ENCODE results near the gene KRTAP5-10. TPM values are rescaled to one million over a fixed set of nuclear protein-coding genes. Genes with fewer than 3 reads are reported as not detected.
"Not testable (repeated sequence)": the region's sequence is repeated elsewhere in the genome, so short reads cannot be mapped to it uniquely, and the experiment has no call there.

Gene KRTAP5-10
- total RNA-seq, 1 donor from 2014 or later = not detected

DNA sequence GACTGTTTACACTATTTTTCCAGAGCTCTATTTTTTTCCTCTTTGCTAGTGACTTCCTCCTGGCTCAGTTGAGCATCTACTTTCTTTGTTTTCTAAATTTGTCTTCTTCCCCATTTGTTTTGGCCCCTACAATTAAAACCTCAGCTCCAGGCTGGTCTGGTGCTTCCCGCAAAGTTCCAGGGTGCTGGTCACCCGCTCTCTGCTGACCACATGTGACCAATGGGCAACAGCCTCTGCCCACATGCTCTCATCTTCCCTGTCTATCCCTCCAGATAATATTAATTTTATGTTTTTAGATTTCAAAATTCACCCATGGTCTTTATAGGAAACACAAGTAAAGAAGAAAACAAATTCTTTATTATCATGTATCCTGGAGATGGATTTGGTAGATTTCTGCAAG, 17.6 kb downstream of the KRTAP5-10 start:
- H3K36me3 Mint-ChIP-seq (ENCODE audit: low read depth); H3K27ac Mint-ChIP-seq; H3K4me1 Mint-ChIP-seq (ENCODE audit: low read depth); H3K27me3 Mint-ChIP-seq (ENCODE audit: low read depth); DNase-seq (ENCODE audit: low spot score); intact Hi-C loops (cut with micrococcal nuclease); H3K4me3 Mint-ChIP-seq (ENCODE audit: low read depth); H3K9me3 Mint-ChIP-seq: not testable (repeated sequence)

GRCh38 chr11:71585673-71586072, 20.3 kb downstream of the KRTAP5-10 start:
- H3K27ac Mint-ChIP-seq; H3K4me1 Mint-ChIP-seq (ENCODE audit: low read depth); H3K9me3 Mint-ChIP-seq; H3K36me3 Mint-ChIP-seq (ENCODE audit: low read depth); H3K4me3 Mint-ChIP-seq (ENCODE audit: low read depth); H3K27me3 Mint-ChIP-seq (ENCODE audit: low read depth); DNase-seq (ENCODE audit: low spot score); intact Hi-C loops (cut with micrococcal nuclease): not testable (repeated sequence)

DNA sequence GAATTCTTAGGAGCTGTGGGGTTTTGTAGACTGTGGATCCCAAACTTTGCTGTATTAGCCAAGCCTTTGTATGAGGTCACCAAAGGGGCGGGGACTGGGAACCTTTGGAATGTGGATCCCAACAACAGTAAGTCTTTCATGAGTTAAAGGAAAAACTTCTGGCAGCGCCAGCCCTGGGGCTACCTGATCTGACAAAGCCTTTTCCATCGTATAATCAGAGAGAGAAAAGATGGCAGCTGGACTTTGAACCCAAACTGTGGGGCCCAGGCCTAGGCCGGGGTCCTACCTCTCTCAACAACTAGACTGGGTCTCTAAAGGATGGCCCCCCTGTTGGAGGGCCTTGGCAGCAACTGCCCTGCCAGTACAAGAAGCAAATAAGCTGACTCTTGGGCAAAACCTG, 23.0 kb downstream of the KRTAP5-10 start:
- H3K27me3 Mint-ChIP-seq (ENCODE audit: low read depth); DNase-seq (ENCODE audit: low spot score); H3K4me1 Mint-ChIP-seq (ENCODE audit: low read depth); H3K36me3 Mint-ChIP-seq (ENCODE audit: low read depth); H3K9me3 Mint-ChIP-seq; H3K4me3 Mint-ChIP-seq (ENCODE audit: low read depth); intact Hi-C loops (cut with micrococcal nuclease); H3K27ac Mint-ChIP-seq: not testable (repeated sequence)

GRCh38 chr11:71588822-71589545, 23.6 kb downstream of the KRTAP5-10 start:
- H3K4me3 Mint-ChIP-seq (ENCODE audit: low read depth); H3K4me1 Mint-ChIP-seq (ENCODE audit: low read depth); H3K27ac Mint-ChIP-seq; H3K9me3 Mint-ChIP-seq; H3K27me3 Mint-ChIP-seq (ENCODE audit: low read depth); intact Hi-C loops (cut with micrococcal nuclease); H3K36me3 Mint-ChIP-seq (ENCODE audit: low read depth): not testable (repeated sequence)
- DNase-seq (ENCODE audit: low spot score) = peak; percentile 27

GRCh38 chr11:71589546-71589920, 24.2 kb downstream of the KRTAP5-10 start:
- H3K4me1 Mint-ChIP-seq (ENCODE audit: low read depth); H3K9me3 Mint-ChIP-seq; H3K27ac Mint-ChIP-seq; intact Hi-C loops (cut with micrococcal nuclease); H3K36me3 Mint-ChIP-seq (ENCODE audit: low read depth); H3K27me3 Mint-ChIP-seq (ENCODE audit: low read depth); H3K4me3 Mint-ChIP-seq (ENCODE audit: low read depth); DNase-seq (ENCODE audit: low spot score): not testable (repeated sequence)

- H3K27me3 Mint-ChIP-seq (ENCODE audit: low read depth) = peaks cover 15% of the 10 kb centered on the region
- intact Hi-C loops (cut with micrococcal nuclease); H3K27ac Mint-ChIP-seq; H3K9me3 Mint-ChIP-seq; DNase-seq (ENCODE audit: low spot score); H3K4me1 Mint-ChIP-seq (ENCODE audit: low read depth); H3K36me3 Mint-ChIP-seq (ENCODE audit: low read depth); H3K4me3 Mint-ChIP-seq (ENCODE audit: low read depth): not testable (repeated sequence)
Measured at GRCh38 chr11:71603221-71603620, 37.9 kb downstream of the KRTAP5-10 start.

DNA sequence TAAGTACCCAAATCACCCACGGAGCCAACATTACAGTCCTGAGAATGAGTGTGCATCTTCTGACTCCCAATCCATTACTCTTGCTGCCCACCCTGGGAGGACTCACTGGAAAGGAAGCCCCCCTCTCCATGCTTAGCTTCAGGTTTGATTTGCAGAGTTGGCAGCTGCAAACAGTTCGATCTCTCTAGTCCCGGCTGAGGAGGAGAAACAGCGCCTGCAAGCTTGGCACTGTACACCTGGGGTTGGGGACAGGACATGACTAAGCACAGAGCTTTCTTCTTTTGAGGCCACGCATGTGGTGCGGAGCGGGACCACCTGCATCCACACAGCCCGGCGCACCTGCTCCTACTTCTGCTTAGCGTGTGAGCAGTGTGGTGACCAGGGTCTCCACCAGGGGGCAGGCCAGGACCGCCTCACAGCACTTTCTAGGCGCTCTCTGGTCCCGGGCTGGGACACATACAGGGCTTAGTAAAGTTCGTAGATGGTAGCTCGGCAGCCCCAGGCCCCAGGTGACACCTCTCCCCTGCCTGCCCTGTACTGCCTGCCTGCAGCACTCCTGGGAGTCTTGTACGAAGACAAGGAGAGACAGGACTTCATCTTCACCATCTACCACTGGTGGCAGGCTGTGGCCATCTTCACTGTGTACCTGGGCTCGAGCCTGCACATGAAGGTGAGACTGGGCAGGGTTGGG, 39.6 kb downstream of the KRTAP5-10 start:
- DNase-seq (ENCODE audit: low spot score); H3K27ac Mint-ChIP-seq; H3K4me1 Mint-ChIP-seq (ENCODE audit: low read depth); H3K36me3 Mint-ChIP-seq (ENCODE audit: low read depth); H3K9me3 Mint-ChIP-seq; H3K4me3 Mint-ChIP-seq (ENCODE audit: low read depth); intact Hi-C loops (cut with micrococcal nuclease): not testable (repeated sequence)
- H3K27me3 Mint-ChIP-seq (ENCODE audit: low read depth) = peaks cover 23% of the 10 kb centered on the region

DNA sequence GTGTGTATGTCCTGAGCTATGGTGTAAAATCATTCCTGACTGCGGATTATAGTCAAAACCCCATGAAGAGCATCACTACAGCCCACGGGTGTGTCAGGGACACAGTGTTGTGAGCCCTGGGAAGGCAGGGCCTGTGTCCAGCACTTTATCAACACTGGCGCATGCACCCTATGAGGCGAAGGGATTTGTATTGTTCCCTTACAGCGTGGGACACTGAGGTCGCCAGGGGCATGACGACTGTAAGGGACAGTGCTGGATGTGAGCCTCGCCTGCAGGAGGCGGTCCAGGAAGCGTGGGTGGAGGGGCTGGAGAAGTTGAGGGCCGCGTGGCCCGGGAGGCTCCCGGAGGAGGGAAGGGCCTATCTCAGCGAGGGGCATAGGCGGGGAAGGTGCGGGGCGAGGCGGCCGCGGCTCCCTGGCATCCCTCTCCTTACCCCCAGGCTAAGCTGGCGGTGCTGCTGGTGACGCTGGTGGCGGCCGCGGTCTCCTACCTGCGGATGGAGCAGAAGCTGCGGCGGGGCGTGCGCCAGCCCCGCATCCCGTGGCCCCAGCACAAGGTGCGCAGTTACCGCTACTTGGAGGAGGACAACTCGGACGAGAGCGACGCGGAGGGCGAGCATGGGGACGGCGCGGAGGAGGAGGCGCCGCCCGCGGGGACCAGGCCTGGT, 41.6 kb downstream of the KRTAP5-10 start:
- peaks cover 23% of the 10 kb centered on the region for H3K27me3 Mint-ChIP-seq (ENCODE audit: low read depth)
- H3K9me3 Mint-ChIP-seq; H3K4me3 Mint-ChIP-seq (ENCODE audit: low read depth); H3K36me3 Mint-ChIP-seq (ENCODE audit: low read depth); DNase-seq (ENCODE audit: low spot score); H3K27ac Mint-ChIP-seq; intact Hi-C loops (cut with micrococcal nuclease); H3K4me1 Mint-ChIP-seq (ENCODE audit: low read depth): not testable (repeated sequence)

DNA sequence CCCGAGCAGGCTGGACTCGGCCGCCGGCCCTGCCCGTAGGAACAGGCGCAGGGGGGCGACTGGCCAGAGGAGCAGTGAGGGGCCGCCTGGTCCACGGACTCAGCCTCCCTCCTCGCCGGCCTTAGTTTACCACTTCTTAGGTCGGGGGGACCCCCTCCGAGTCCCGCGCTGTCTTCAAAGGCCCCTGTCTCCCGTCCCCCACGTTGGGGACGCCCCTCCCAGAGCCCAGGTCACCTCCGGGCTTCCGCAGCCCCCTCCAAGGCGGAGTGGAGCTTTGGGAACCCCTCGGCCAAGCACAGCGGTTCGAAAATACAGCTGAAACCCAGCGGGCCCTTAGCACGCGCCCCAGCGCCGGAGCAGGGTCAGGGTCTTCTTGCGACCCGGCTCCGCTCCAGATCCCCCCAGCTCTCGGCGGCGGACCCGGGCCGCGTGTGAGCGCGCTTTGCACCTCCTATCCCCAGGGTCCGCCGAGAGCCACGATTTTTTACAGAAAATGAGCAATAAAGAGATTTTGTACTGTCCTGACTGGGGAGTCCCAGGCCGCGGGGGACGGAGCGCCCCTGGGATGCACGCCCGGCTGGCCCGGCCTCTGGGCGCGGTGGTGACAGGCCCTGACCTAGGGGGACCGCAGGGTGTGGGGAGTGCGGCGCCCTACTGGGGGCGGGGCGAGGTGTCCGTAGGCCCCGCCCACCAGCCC, 42.3 kb downstream of the KRTAP5-10 start:
- H3K9me3 Mint-ChIP-seq; H3K27ac Mint-ChIP-seq; H3K4me1 Mint-ChIP-seq (ENCODE audit: low read depth); intact Hi-C loops (cut with micrococcal nuclease); H3K4me3 Mint-ChIP-seq (ENCODE audit: low read depth); DNase-seq (ENCODE audit: low spot score); H3K36me3 Mint-ChIP-seq (ENCODE audit: low read depth): not testable (repeated sequence)
- peaks cover 23% of the 10 kb centered on the region for H3K27me3 Mint-ChIP-seq (ENCODE audit: low read depth)

DNA sequence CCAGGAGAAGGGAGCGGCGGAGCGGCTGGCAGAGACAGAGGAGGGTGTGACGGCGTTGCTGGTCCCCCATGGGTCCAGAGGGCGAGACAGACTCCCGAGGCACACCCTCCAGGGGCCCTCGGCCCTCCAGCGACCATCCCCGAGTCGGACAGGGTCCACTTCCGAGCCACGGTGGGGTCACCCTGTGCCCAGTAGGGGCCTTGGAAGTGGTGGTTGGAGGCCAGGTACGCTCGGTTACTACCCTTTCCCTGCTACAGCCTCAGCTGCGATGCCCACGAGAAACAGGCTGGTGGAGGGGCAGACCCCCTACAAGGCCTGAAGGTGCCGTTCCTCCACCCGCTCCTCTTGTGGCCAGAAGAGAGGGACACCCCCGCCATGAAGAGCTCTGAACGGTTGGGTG, 42.9 kb downstream of the KRTAP5-10 start:
- H3K9me3 Mint-ChIP-seq; H3K27ac Mint-ChIP-seq; H3K36me3 Mint-ChIP-seq (ENCODE audit: low read depth); intact Hi-C loops (cut with micrococcal nuclease); H3K4me1 Mint-ChIP-seq (ENCODE audit: low read depth); H3K4me3 Mint-ChIP-seq (ENCODE audit: low read depth); DNase-seq (ENCODE audit: low spot score): not testable (repeated sequence)
- peaks cover 23% of the 10 kb centered on the region for H3K27me3 Mint-ChIP-seq (ENCODE audit: low read depth)

DNA sequence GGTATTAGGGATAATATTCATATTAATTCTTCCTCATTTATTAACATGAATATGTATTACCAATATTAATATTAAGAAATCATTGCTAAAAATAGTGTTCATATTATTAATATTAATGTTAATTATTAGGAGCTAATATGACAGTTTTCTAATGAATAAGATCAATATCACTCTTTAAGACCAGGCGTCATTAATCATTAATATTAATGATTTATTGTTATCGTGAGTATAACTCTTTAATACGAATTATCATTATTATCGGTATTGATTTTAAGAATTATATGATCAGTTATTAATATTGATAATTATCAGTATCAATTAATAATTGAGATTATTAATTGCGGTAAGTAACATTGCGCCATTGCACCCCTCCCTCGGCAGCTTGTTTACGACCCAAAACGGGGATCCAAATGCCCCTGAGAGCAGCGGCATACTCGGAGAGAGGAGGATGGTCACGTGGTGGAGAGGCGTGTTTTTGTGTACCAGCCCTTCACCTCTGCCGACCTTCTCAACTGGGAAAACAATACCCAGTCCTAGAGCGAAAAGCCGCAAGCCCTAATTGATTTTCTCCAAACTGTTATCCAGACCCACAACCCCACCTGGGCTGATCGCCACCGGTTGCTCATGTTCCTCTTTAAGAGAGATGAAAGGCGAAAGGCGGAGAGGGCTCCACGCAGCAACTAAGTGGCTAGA, 46.0 kb downstream of the KRTAP5-10 start:
- H3K27ac Mint-ChIP-seq; H3K4me1 Mint-ChIP-seq (ENCODE audit: low read depth); H3K36me3 Mint-ChIP-seq (ENCODE audit: low read depth); H3K9me3 Mint-ChIP-seq; H3K4me3 Mint-ChIP-seq (ENCODE audit: low read depth); intact Hi-C loops (cut with micrococcal nuclease); DNase-seq (ENCODE audit: low spot score): not testable (repeated sequence)
- peaks cover 19% of the 10 kb centered on the region for H3K27me3 Mint-ChIP-seq (ENCODE audit: low read depth)

GRCh38 chr11:71613931-71614330, 48.6 kb downstream of the KRTAP5-10 start:
- H3K36me3 Mint-ChIP-seq (ENCODE audit: low read depth); H3K27ac Mint-ChIP-seq; intact Hi-C loops (cut with micrococcal nuclease); H3K27me3 Mint-ChIP-seq (ENCODE audit: low read depth); H3K4me1 Mint-ChIP-seq (ENCODE audit: low read depth); DNase-seq (ENCODE audit: low spot score); H3K9me3 Mint-ChIP-seq; H3K4me3 Mint-ChIP-seq (ENCODE audit: low read depth): not testable (repeated sequence)

Measured in activated T-helper 2 cell treated with anti-CD3 and anti-CD28 coated beads, Interferon-gamma antibody, Interleukin-2, Interleukin-4, amounts not matched to agents 10 μg/mL and 5 μg/mL and 100 μg/mL, durations not matched to agents 14 hours and 24 hours and 36 hours (primary cell).